Muscle layer of duodenum (tissue), 2 donors: ENCODE measurements around the gene INPP4B.

Experiments
- H3K27ac ChIP-seq: one replicate; pipeline ENCODE4 v1.7.0; 2013; ENCODE audit warnings: mild to moderate bottlenecking, low read length
- H3K27me3 ChIP-seq: one replicate; pipeline ENCODE4 v1.7.0; 2013; ENCODE audit warnings: low read depth, mild to moderate bottlenecking, control low read depth, low read length
- H3K36me3 ChIP-seq, 2 donors: one replicate each; pipeline ENCODE4 v1.7.0; 2013; ENCODE audit warnings: low read length in 2 of 2, control low read depth in 1 of 2, mild to moderate bottlenecking in 1 of 2; ENCODE audit not compliant: insufficient read depth in 2 of 2, control insufficient read depth in 1 of 2
- H3K4me1 ChIP-seq, 2 donors: one replicate each; pipeline ENCODE4 v1.7.0; 2013; ENCODE audit warnings: low read length in 2 of 2, mild to moderate bottlenecking in 2 of 2, control low read depth in 1 of 2, moderate library complexity in 1 of 2; ENCODE audit not compliant: insufficient read depth in 2 of 2, control insufficient read depth in 1 of 2
- H3K4me3 ChIP-seq, 2 donors: one replicate each; pipeline ENCODE4 v1.7.0; 2013; ENCODE audit warnings: low read length in 2 of 2, low read depth in 1 of 2, mild to moderate bottlenecking in 1 of 2
- H3K9me3 ChIP-seq, 2 donors: one replicate each; pipeline ENCODE4 v1.7.0; 2013; ENCODE audit warnings: low read length in 2 of 2, control low read depth in 1 of 2, mild to moderate bottlenecking in 1 of 2; ENCODE audit not compliant: control insufficient read depth in 1 of 2
- donor health status: healthy.

The INPP4B gene

GRCh38 chr4:142158980-142159379, 687.1 kb downstream of the INPP4B start:
- Histone ChIP-seq H3K36me3 (peaks cover 0 to 4% of the 10 kb centered on the region in 2 donors), H3K4me3 (no peak overlapping the region), H3K4me1 (no peaks in the 10 kb centered on the region), H3K9me3 (no peaks in the 10 kb centered on the region), H3K27ac (no peak overlapping the region), H3K27me3 (no peaks in the 10 kb centered on the region)

DNA sequence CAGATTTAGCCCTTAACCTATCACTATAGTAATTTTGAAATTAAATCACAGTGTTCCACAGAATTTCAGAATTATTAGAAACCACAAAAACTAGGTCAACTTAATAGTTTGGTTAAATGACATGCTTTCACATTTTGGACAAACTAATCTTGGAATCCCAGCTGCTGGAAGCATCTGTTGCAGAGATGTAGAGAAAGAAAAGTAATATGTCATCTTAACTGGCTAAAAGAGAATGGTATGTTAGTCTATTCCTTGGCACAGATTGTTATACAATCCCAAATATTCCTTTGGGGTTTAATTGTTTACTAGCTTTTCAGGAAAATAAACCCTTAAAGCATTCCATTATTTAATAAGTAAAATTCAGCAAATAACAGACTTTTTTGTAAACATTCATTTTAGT, 689.8 kb downstream of the INPP4B start:
- H3K4me3 ChIP-seq, result no peak overlapping the region
- H3K27ac ChIP-seq, result no peak overlapping the region
- no peaks in the 10 kb centered on the region for H3K4me1 ChIP-seq
- H3K9me3 ChIP-seq, result no peaks in the 10 kb centered on the region
- H3K36me3 ChIP-seq, result peaks cover 0 to 4% of the 10 kb centered on the region in 2 donors
- H3K27me3 ChIP-seq, result no peaks in the 10 kb centered on the region

DNA sequence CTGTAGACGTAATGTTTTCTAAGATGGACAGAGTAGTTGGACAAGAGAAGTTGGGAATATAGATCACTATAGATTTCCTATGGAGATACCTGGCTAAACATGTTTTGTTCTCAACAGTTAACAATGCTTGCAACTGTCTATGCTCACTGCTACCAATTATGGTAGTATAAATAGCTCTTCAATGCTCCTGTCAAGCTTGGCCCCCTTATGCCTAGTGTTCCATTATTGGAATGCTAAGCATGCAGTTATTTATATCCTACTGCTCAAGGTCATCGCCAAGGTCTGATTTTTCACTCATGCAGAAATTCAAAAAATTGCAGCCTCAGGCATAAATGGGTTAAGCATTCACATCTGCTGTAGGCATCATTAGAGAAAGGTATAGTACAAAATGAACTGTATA, 690.8 kb downstream of the INPP4B start:
- Histone ChIP-seq H3K4me3 (no peak overlapping the region), H3K27ac (no peak overlapping the region), H3K9me3 (no peaks in the 10 kb centered on the region), H3K4me1 (no peaks in the 10 kb centered on the region), H3K36me3 (peaks cover 0 to 4% of the 10 kb centered on the region in 2 donors), H3K27me3 (no peaks in the 10 kb centered on the region)

GRCh38 chr4:142150483-142150882, 695.6 kb downstream of the INPP4B start:
- no peaks in the 10 kb centered on the region for H3K9me3 ChIP-seq
- no peak overlapping the region for H3K4me3 ChIP-seq
- no peaks in the 10 kb centered on the region for H3K27me3 ChIP-seq
- no peak overlapping the region for H3K27ac ChIP-seq
- no peaks in the 10 kb centered on the region for H3K4me1 ChIP-seq
- no peaks in the 10 kb centered on the region for H3K36me3 ChIP-seq

- Histone ChIP-seq H3K4me1 (no peaks in the 10 kb centered on the region), H3K9me3 (no peaks in the 10 kb centered on the region), H3K27ac (no peak overlapping the region), H3K27me3 (no peaks in the 10 kb centered on the region), H3K36me3 (no peaks in the 10 kb centered on the region), H3K4me3 (no peak overlapping the region)
Observed at GRCh38 chr4:142144813-142145212, 701.3 kb downstream of the INPP4B start.

- Histone ChIP-seq H3K4me3 (no peak overlapping the region), H3K36me3 (no peaks in the 10 kb centered on the region), H3K4me1 (no peaks in the 10 kb centered on the region), H3K9me3 (no peaks in the 10 kb centered on the region), H3K27me3 (no peaks in the 10 kb centered on the region), H3K27ac (no peak overlapping the region)
Observed at GRCh38 chr4:142142366-142143054, 703.6 kb downstream of the INPP4B start.

- Histone ChIP-seq H3K36me3 (no peaks in the 10 kb centered on the region), H3K27me3 (no peaks in the 10 kb centered on the region), H3K9me3 (no peaks in the 10 kb centered on the region), H3K4me3 (no peak overlapping the region), H3K4me1 (no peaks in the 10 kb centered on the region), H3K27ac (no peak overlapping the region)
Observed at GRCh38 chr4:142141224-142141623, 704.9 kb downstream of the INPP4B start.

- no peak overlapping the region for H3K4me3 ChIP-seq
- H3K36me3 ChIP-seq, result no peaks in the 10 kb centered on the region
- H3K27ac ChIP-seq, result peak overlapping the region; percentile 7
- no peaks in the 10 kb centered on the region for H3K9me3 ChIP-seq
- no peaks in the 10 kb centered on the region for H3K27me3 ChIP-seq
- peaks cover 0 to 19% of the 10 kb centered on the region in 2 donors for H3K4me1 ChIP-seq
Observed at GRCh38 chr4:142130666-142131065, 715.4 kb downstream of the INPP4B start.

GRCh38 chr4:142129931-142130330, 716.2 kb downstream of the INPP4B start:
- Histone ChIP-seq H3K4me1 (peaks cover 0 to 19% of the 10 kb centered on the region in 2 donors), H3K27ac (no peak overlapping the region), H3K27me3 (no peaks in the 10 kb centered on the region), H3K9me3 (no peaks in the 10 kb centered on the region), H3K4me3 (no peak overlapping the region), H3K36me3 (no peaks in the 10 kb centered on the region)

DNA sequence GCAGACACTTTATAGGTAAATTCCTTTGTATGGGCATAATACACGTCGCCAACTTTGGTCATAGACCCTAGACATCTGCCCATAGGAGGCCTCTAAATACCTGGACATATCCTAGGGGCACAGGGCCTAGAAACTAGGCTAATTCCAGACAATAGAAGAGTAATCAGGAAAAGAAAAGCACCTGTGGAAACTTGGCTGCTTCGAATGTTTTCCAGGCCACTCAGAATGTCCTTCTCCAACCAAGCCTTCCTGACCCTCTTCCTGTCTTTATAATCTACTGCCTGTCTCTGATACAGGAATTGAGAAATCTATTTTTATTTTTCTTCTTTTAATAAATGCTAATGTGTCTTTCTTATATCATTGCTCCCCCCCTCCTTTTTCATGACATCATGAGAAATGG, 716.6 kb downstream of the INPP4B start:
- Histone ChIP-seq H3K9me3 (no peaks in the 10 kb centered on the region), H3K4me1 (peaks cover 0 to 19% of the 10 kb centered on the region in 2 donors), H3K4me3 (no peak overlapping the region), H3K27me3 (no peaks in the 10 kb centered on the region), H3K27ac (no peak overlapping the region), H3K36me3 (no peaks in the 10 kb centered on the region)

DNA sequence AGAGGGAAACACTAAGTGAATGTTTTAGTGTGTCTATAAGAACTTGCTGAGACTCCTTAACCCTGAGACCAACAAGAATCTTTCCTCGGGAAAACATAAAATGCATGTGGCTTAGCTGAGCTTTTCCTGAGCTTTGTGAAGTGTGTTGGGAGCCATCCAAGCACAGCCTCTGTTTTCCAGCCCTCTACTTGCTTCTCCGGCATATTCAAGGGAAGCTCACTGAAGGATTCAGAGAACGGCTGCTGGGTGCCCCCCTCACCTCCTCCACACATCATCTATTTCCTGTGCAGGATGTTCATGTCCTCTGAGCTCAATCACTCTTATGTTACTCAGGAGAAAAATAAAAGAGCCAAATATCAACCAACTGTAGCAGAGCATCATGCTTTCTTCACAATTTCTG, 717.6 kb downstream of the INPP4B start:
- no peak overlapping the region for H3K27ac ChIP-seq
- no peaks in the 10 kb centered on the region for H3K27me3 ChIP-seq
- no peaks in the 10 kb centered on the region for H3K9me3 ChIP-seq
- H3K4me3 ChIP-seq, result no peak overlapping the region
- H3K36me3 ChIP-seq, result no peaks in the 10 kb centered on the region
- peaks cover 0 to 19% of the 10 kb centered on the region in 2 donors for H3K4me1 ChIP-seq

DNA sequence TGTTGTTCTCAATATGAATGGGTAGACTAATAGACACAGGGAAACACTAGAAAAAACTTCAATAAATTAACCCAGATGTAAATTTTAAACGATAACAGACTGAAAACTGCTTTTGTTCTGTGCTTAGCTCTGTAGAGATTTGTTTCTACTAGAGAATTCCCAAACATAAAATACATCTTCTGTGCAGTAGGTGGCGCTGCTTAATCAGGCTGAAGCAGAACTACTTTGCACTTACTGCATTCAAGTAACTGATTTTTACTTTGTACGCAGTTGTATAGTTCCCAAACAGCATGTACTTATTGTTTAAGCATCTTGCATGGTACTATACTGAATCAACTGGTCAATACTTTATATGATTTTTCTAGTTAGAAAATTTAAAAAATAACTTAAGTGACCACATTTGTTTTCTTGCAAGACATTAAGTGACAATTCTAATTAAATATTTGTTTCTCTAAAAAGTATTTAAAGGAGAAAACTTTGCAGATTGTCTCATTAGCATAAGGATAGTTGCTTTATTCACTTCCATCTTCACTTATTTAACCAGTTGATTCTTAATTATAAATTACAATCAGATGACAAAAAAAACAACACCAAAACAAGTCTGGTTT, 719.1 kb downstream of the INPP4B start:
- peaks cover 0 to 19% of the 10 kb centered on the region in 2 donors for H3K4me1 ChIP-seq
- no peak overlapping the region for H3K27ac ChIP-seq
- no peak overlapping the region for H3K4me3 ChIP-seq
- no peaks in the 10 kb centered on the region for H3K36me3 ChIP-seq
- H3K9me3 ChIP-seq, result no peaks in the 10 kb centered on the region
- no peaks in the 10 kb centered on the region for H3K27me3 ChIP-seq
